Posterior cingulate gyrus (tissue), 11 donors: ENCODE measurements around the gene BPIFB3.
"Not testable (repeated sequence)": the region's sequence is repeated elsewhere in the genome, so short reads cannot be mapped to it uniquely, and the experiment has no call there.

Experiments
- DNase-seq, 10 donors: peaks; one replicate each; pipeline versions ENCODE4 v3.0.0 to v3.0.0-alpha.2; 2020 to 2021; ENCODE audit warnings: mixed read lengths in 3 of 10
- intact Hi-C: fragments of 100-400 bp; cut with DNase I; formaldehyde crosslinking; loops from one replicate; pipeline ENCODE4 v1.15.1; 2023

The BPIFB3 gene

DNA sequence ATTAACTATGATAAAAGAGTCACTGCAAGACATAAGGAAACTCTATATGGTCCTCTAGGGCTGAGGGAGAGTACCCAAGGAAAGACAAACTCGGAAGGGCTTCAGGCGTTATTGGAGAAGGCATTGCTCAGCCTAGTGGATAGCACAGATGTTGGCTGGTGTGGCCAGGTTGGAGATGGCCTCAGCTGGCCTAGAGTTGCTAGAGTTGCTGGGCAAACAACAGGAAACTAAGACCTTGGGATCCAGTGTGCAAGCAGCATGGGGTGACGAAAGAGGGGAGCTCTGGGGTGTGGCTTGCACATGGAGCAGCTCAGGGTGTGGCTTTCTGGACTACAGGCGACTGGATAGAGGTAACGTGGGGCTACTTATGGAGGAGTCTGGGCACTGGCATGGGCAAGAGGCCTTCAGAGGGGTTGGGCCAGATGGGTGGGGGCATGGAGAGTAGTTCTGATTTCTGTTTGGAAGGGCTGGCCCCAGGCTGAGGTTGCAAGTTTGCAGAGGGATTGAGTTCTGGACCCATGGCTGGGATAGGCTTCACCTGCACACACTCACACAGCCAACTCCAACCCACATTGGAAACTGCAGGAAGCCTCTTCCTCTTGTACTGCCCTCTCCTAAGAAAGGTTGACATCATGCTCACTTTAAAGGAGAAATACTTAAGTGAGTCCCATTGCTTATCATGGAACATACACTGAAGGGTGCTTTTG is 27.5 kb upstream of the BPIFB3 start:
- peak in 2 of 10 donors; percentile 13 to 28 for DNase-seq
- intact Hi-C loops: no loop called here

DNA sequence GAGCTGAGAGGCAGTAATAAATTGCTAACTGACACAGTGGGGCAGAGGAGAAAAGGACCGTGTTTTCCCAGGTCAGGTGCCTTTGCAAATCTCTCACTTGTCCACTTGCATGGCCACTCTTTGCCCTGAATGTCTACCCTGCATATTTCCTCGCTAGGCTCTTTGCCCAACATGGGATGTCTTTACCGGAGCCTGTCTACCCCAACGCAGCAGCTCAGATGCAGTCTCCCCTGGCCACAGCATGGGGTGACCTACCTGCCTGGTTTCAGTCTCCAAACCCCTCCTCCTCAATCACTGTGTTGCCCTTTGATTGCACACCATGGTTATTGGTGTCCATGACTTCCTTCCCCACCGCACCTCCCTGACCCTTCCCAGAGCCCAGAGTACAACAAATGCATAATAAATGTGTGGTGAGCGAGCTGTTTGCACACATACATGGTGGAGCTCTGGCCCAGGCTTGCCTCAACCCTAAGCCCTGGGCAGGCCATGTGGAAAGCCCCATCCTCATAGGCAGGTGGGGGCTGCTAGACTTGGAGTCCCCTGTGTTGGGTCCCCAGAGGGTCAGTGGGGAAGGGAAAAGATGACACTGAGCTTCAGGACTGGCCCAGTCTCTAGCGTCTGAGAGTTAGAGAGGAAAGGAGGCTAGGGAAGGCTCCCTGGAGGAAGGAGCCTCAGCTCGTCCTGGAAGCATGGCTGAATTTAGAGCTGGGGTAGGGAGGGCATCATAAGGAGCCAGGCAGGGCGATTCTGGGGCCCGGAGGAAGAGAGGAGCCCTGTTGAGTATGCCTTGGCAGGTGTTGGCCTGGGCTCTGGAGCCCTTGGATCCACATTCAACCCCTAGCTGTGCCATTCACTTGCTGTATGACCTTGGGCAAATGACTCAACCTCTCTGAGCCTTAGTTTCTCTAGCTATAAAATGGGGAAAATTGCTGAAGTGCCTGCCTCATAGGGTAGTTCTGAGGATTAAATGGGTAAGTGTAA is 26.6 kb upstream of the BPIFB3 start:
- intact Hi-C loops: no loop called here

DNA sequence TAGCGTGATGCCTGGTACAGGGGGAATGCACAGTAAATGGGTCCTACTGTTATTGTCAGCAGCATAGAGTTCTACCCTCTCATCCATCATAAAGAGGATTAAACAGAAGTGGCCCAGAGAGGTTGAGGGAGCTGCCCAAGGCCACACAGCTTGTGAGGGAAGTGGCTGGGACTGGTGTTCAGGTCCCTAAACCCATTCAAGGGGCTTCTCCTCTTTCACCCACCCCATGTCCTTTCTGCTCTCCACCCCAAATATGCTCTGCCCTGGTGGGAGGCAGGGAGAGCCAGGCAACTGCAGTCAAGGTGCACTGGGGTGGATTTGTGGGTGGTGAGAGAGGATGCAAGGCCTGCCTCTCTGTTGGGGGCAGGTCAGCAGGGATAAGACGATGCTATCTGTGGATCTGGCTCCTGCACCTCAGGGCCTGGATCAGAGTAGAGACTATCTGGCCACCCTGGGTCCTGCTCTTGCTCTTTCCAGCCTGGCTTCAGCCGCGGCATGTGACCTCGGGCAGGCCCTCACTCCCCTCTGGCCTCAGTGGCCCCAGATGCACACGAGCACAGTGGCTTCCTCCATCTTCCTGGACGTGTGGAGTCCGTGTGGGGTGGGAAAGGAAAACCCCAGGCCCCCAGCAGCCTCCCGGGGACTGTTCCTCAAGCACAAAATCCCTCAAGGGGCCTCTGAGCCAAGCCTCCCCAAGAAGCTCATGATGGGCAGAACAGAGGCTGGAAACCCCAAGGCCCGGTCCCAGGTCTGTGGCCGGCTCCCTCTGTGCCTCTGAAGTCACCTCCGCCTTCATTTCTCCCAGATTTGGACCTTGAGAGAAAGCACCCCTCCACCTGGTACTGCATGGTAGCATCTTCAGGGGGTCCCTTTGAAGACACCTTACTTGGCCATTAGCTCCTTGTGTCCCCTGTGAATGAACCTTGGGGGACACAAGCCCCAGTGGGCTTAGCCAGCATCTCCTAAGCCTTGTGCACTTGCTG is 25.6 kb upstream of the BPIFB3 start:
- intact Hi-C loops: no loop called here
- peak in 2 of 10 donors; percentile 55 to 63 for DNase-seq

More for the DNA sequence above, 26.6 kb upstream of the BPIFB3 start:
- peak in 2 of 10 donors; percentile 33 to 61 for DNase-seq

DNA sequence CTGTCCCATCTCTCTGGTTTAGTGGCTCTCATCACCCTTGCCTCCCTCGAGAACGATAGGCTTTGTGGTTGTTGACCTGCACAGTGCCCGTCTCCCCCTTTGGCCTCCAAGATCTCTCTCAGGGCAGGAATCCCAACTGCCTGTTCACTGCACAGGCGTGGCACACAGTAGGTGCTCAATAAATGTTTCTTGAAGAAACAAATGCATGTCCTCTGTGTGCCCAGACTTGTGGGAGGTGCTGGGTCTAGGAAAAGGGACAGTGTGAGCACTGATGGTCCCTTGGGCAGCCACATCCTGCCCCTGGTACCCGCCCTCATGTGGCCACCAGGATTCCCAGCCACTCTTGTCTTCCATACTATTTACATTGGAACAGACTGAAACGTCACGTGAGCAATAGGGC is 24.8 kb upstream of the BPIFB3 start:
- DNase-seq: peak in 1 of 10 donors; percentile 45
- intact Hi-C loops: no loop called here

DNA sequence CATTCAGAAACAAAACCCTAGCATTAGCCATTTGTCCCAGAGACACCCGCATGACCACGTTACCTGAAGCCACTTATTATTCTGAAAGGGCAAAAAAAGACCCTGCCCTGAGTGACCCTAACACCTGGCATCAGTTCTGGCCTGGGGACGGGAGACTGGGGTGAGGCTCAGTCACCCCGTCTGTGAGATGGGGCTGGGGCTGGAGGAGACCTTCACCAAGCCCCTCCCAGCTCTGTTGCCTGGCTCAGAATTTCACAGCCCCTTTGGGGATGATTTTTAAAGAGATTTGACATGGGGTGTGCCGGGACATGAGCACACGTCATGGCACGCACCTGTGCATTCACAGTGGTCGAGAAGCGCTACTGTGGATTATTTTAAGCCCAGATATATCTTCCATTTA is 23.6 kb upstream of the BPIFB3 start:
- intact Hi-C loops: no loop called here
- DNase-seq: peak in 3 of 10 donors; percentile 5 to 57 (median 49)

DNA sequence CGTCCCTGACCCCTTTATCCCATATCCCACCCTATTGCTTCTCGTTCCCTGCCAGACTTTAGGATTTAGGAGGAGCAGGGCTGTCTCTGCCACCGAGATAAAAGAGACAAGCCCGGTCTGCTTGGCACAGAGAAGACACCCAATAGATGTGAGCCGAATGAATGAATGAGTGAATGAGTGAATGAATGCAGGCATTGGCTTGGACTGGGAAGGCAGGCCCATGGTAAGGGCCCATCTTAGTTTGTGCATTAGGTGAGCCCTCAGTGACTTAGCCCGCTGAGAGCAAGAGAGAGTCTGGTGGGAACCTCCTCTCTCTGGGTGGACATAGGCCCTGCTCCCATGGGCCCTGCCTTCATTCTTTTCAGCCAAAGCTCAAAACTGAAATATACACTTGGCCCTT is 23.1 kb upstream of the BPIFB3 start:
- intact Hi-C loops: no loop called here
- peak in 2 of 10 donors; percentile 9 to 26 for DNase-seq

DNA sequence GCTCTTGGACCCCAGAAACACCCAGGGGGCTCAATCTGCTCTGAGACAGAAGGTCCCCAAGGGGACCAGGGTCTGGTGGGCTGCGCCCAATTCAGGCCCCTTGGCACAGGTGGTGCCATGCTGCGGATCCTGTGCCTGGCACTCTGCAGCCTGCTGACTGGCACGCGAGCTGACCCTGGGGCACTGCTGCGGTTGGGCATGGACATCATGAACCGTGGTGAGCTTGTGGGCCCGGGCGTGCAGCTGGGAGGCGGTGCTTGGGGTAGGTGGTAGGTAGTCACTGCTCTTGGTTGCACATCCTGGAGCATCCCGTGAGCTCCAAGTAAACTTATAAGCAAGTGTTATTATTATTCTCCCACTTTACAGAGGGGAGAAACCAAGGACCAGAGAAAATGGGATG is 22.2 kb upstream of the BPIFB3 start, which contains the start of gene BPIFB6:
TSS of gene BPIFB6 (plus strand) at position 118 of the 400 bp plus-strand sequence. CDS start at position 118, 0 bp downstream.
- intact Hi-C loops: no loop called here
- DNase-seq: peak in 3 of 10 donors; percentile 50 to 77 (median 54)

DNA sequence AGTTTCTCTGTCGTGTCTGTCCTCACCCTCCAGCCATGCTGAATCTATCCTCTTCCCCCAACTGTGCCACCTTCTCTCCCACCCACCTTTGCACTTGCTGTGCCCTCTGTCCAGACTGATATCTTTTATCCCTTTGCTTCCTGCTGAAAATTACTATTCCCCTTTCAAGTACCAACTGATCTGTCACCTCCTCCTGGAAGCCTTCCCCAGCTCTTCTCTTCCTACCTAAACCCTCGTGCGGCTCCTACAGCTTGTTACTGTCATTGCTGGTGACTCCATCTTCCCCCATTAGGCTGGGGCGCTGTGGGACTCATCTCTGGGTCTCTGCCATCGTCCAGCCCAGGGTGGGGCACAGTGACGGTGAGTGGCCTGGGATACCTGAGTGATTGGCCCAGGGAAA is 21.1 kb upstream of the BPIFB3 start:
- intact Hi-C loops: no loop called here
- DNase-seq: peak in 2 of 10 donors; percentile 27 to 66

DNA sequence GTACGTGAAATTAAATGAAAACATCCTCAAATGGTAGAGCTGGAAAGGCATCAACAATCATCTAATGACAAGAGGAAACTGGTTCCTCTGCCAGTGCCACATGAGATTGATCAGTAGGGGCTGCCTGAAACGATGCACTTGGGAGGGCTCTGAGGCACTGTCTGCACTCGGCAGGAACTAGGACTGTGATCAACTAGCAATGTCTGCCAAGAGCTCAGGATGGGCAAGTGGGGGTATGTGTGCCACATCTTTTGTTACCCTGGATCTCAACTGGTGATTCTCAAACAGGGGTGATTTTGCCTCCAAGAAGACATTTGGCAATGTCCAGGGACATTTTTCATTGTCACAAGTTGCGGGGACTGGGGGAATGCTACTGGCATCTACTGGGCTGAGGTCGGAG is 20.3 kb upstream of the BPIFB3 start:
- intact Hi-C loops: no loop called here

DNA sequence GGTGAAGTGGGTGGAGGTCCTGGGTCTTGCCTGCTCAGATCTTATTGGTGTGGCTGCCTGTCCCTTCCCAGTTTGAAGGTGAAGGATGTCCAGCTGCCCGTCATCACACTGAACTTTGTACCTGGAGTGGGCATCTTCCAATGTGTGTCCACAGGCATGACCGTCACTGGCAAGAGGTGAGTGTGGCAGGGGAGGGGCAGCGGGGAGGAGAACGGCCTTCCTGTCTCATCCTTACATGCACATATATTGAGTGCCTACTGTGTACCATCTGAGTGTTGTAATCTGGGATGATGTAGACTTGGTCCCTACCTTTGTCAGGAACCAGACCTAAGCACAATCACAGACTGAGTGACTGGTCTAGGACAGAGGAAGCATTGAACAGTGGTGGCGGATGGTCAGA is 19.6 kb upstream of the BPIFB3 start:
- DNase-seq: peak in 1 of 10 donors; percentile 67
- intact Hi-C loops: no loop called here

More for the DNA sequence above, 20.3 kb upstream of the BPIFB3 start:
- DNase-seq: peak in 2 of 10 donors; percentile 8 to 14

DNA sequence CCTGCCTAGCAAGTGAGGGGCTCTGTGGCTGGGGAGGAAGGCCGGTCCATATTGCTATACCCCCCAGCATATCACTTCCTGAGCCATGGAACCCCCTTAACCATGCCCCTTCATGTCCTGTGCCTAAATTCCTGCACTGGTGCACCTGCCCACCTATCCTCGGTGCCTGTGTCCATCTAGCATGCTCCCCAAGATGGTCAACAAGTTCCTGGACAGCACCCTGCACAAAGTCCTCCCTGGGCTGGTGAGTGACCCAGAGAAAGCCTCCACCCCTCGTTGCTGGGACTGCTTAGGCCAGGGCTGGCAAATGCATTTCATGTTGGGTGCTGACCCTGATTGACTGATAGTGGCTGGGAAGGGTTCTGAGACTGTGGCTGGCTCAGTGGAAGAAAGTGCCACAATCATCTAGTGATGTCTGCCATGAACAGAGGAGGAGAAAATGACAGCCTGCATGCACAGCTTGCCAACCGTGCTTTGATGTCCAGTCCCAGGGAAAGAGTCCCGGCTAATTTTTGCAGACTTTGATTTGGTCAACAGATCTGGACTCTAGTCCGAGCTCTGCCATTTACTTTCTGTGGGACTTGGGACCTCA is 18.7 kb upstream of the BPIFB3 start:
- intact Hi-C loops: no loop called here
- peak in 2 of 10 donors; percentile 40 to 70 for DNase-seq

DNA sequence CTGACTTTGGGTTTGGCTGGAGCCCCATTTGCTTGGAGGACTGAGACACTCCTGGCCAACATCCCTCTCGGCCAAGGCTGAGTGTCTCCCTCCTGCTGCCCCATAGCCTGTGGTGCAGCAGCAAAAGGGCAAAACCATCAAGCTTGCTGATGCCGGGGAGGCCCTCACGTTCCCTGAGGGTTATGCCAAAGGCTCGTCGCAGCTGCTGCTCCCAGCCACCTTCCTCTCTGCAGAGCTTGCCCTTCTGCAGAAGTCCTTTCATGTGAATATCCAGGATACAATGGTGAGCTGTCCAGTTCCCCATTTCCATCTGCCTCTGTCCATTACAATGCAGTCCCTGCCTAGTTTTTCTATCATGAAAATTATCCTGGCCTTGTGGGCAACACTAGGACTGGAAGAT is 16.2 kb upstream of the BPIFB3 start:
- intact Hi-C loops: no loop called here
- peak in 3 of 10 donors; percentile 29 to 58 (median 50) for DNase-seq

DNA sequence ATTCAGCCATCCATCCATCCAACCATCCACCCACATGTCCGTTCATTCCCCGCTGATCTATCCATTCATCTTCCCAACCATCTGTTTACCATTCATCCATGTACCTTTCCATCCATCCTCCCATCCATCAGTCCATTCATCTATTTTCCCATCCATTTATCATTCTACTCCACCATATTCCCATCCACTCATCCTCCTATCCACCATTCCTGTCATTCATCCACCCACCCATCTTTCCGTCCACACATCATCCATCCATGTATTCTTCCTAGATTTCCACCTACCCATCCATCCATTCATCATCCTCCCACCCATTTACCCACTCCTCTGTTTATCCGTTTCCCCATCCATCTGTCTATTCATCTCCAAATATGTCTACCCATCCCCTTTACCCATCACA is 15.5 kb upstream of the BPIFB3 start:
- intact Hi-C loops: no loop called here
- no peak for DNase-seq

DNA sequence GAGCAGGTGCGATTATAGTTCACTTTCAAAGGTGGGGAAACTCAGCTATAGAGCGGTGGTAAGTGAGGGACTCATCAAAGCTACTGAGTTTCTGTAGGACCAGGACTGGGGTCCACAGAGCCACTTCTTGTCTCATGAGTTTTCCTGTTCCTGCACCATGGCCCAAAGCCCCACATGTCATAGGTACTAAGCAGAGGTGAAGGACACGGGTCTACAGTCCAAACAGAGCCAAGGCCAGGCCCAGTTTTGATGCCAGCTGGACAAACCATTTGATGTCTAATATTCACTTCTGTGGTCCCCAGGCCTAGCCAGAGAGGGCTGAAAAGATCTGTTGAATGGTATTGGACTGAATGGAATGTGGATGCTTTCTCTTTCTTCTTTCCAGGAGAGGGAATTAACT is 11.3 kb upstream of the BPIFB3 start:
- DNase-seq: peak in 1 of 10 donors; percentile 27

DNA sequence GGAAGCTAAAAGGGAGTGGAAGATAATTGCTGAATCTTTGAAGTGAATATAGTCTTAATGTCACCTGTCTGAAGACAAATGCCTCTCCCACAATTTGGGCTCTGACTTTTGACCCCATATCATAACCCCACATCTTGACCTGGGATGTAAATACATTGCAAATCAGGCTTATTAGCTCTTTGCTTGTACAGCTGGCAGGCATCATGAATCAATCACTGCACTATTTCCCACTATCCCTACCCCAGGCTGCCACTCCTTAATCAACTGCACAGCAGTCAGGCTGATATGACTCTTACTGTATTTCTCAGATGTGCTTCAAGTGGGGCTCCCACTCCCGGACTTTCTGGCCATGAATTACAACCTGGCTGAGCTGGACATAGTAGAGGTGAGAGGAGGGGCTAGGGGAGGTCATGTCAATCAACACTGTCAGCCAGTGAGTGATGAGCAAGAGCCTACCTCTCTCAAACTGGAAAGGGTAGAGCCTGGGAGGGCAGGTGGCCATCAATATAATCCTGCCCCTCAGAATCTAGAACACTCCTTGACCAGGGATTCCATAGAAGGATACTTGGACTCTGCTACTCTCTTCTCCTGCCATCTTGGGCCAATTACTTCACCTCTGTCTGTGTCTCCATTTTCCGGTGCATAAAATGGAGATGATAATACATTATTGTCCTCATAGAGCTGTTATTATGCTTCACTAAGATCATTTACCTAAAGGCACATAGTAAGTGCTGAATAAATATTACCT is 10.5 kb upstream of the BPIFB3 start:
- intact Hi-C loops: no loop called here
- no peak for DNase-seq

More for the DNA sequence above, 11.3 kb upstream of the BPIFB3 start:
- intact Hi-C loops: no loop called here

DNA sequence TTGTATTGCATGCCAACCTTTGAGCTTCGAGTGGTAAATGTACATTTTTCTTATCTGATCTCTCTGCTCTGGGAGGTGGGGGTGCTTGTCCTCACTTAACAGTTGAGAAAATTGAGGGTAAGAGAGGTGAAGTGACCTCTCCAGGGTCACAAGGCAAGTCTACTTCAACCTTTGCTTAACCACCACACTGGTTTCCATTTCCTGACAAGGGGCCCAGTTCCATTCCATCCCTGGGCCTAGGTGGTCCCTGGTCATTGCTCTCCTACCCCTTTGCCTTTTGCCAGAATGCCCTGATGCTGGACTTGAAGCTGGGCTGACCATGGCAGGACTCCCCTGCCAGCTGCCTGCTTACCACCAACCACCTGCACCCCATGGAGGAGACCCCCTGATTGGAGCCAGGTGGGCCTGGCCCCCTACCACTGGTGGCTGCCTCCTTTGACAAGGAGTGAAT is 9.9 kb upstream of the BPIFB3 start:
- intact Hi-C loops: no loop called here
- peak in 2 of 10 donors; percentile 39 to 54 for DNase-seq

DNA sequence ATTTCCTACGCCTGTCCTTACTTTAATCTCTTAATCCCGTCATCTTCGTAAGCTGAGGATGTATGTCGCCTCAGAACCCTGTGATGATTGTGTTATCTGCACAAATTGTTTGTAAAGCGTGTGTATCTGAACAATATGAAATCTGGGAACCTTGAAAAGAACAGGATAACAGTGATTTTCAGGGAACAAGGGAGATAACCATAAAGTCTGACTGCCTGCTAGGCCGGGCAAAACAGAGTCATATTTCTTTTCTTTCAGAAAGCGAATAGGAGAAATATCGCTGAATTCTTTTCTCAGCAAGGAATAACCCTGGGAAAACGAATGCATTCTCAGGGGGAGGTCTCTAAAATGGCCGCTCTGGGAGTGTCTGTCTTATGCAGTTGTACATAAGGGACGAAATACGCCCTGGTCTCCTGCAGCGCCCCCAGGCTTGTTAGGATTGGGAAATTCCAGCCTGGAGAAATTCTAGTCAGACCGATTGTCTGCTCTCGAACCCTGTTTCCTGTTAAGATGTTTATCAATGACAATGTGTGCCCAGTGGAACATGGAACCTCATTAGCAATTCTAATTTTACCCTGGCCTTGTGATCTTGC is 8.5 kb upstream of the BPIFB3 start:
- DNase-seq: peak in 1 of 10 donors; percentile 17
- intact Hi-C loops: not testable (repeated sequence)

DNA sequence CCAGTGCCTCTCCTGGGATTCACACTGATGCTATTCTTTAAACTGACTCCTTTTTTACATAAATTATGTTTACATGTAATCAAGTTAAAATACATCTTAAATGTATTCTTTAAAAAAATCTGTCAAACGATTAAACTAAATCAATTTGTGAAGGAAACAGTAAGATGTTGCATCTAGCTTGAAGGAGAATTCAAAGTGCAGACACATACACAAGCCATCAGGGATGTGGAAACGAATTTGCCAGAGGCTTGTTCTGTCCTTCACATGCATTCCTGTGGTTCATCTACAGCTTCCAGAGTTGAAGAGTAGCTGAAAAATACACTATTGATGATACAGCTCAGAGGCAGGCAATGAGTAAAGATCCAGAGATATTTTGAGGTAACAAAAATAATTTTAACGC is 7.3 kb upstream of the BPIFB3 start:
- DNase-seq: no peak
- intact Hi-C loops: no loop called here
